K562 (cell line): ENCODE results near the gene RNF150. TPM values are rescaled to one million over a fixed set of nuclear protein-coding genes. Genes with fewer than 3 reads are reported as not detected.

Experiments used
- ATAC-seq: fragments of 200-7000 bp; cut with Tn5 transposase; 3 replicates; pipeline ENCODE4 v1.9.1; 2020; ENCODE audit warnings: moderate library complexity
- BruUV-seq: library from RNA; stranded (reverse); fragments of 400-500 nt; replicated peaks from 2 replicates; lab custom pipeline; 2021; lab: Mats Ljungman, UMichigan
- CTCF ChIA-PET: fragments of 300-600 bp; formaldehyde crosslinking; extraction: SDS; loops from one replicate; lab custom pipeline; 2021; ENCODE audit warnings: low intra/inter-chr PET ratio; lab: Yijun Ruan, JAX
- POLR2A ChIA-PET: fragments of 300-600, 350-650 bp; sonication (Branson Sonifier 250); formaldehyde crosslinking; extraction: SDS; loops from one replicate; lab custom pipeline; 2021; ENCODE audit warnings: antibody characterized with exemption, inconsistent platforms; lab: Yijun Ruan, JAX
- DNase-seq, 4 experiments: peaks; one replicate each; pipeline versions ENCODE4 v3.0.0 to v3.0.0-alpha.2; 2011 to 2018; ENCODE audit warnings: low spot score in 3 of 4, mixed read lengths in 3 of 4; ENCODE audit errors: extremely low read depth in 1 of 4
- FAIRE-seq: peaks from 2 replicates; lab custom pipeline; 2011; peaks lifted over from hg19 to GRCh38; lab: Jason Lieb, UNC
- H2AFZ ChIP-seq: 2 replicates; pipeline ENCODE4 v1.6.0; 2011; ENCODE audit warnings: low read depth, low read length, control low read depth, inconsistent platforms
- H3K27ac ChIP-seq: fragments of 200-600 bp; 3 replicates; pipeline ENCODE4 v1.8.0; 2011; ENCODE audit warnings: low read depth, mild to moderate bottlenecking, control low read depth, inconsistent platforms, low read length, moderate library complexity, mixed read lengths; ENCODE audit errors: extremely low read depth
- H3K27me3 ChIP-seq, 2 experiments: fragments of 300-600 bp in 1 of 2; 2 replicates in 1 of 2; 3 replicates in 1 of 2; pipeline versions ENCODE4 v1.6.0 to v1.8.0; 2011; ENCODE audit warnings: inconsistent platforms in 2 of 2, low read length in 2 of 2, mild to moderate bottlenecking in 1 of 2, mixed read lengths in 1 of 2, moderate library complexity in 1 of 2; ENCODE audit not compliant: control insufficient read depth in 2 of 2, insufficient read depth in 2 of 2
- H3K36me3 ChIP-seq: fragments of 300-600 bp; 3 replicates; pipeline ENCODE4 v1.8.0; 2011; ENCODE audit warnings: mild to moderate bottlenecking, low read length, inconsistent platforms; ENCODE audit not compliant: control insufficient read depth, insufficient read depth
- H3K4me1 ChIP-seq, 2 experiments: fragments of 200-600 bp in 1 of 2; replicated peaks in 1 of 2; 2 replicates in 1 of 2; 3 replicates in 1 of 2; pipeline versions ENCODE4 v1.5.1 to v1.8.0; 2011; ENCODE audit warnings: inconsistent platforms in 2 of 2, low read length in 2 of 2, mild to moderate bottlenecking in 1 of 2, mixed read lengths in 1 of 2, moderate library complexity in 1 of 2; ENCODE audit not compliant: control insufficient read depth in 2 of 2, insufficient read depth in 2 of 2
- H3K4me2 ChIP-seq: 2 replicates; pipeline ENCODE4 v1.6.1; 2011; ENCODE audit warnings: low read length, control low read depth, inconsistent platforms, mixed read lengths; ENCODE audit not compliant: insufficient read depth
- H3K4me3 ChIP-seq: fragments of 200-600 bp; sonication (generic), shearing (Covaris generic); 2 replicates; pipeline ENCODE4 v1.5.1; 2016; ENCODE audit warnings: control low read depth, inconsistent platforms
- H3K79me2 ChIP-seq: fragments of 200-600 bp; 3 replicates; pipeline ENCODE4 v1.8.0; 2011; ENCODE audit warnings: low read length, inconsistent platforms; ENCODE audit not compliant: control insufficient read depth, insufficient read depth
- H3K9ac ChIP-seq, 2 experiments: 2 replicates each; pipeline versions ENCODE4 v1.6.0 to v1.6.1; 2011; ENCODE audit warnings: low read depth in 2 of 2, low read length in 2 of 2, control low read depth in 1 of 2, inconsistent platforms in 1 of 2, mild to moderate bottlenecking in 1 of 2, mixed read lengths in 1 of 2; ENCODE audit not compliant: insufficient read depth in 1 of 2
- H3K9me1 ChIP-seq: one replicate; pipeline ENCODE4 v1.6.0; 2011; ENCODE audit warnings: inconsistent platforms, mild to moderate bottlenecking, low read length, moderate library complexity; ENCODE audit not compliant: control insufficient read depth, insufficient read depth
- H3K9me3 ChIP-seq: replicated peaks from 2 replicates; pipeline ENCODE4 v1.5.1; 2011; ENCODE audit warnings: low read depth, low read length, inconsistent platforms; ENCODE audit not compliant: control insufficient read depth, insufficient read depth
- H4K20me1 ChIP-seq: replicated peaks from 2 replicates; pipeline ENCODE4 v1.6.1; 2011; ENCODE audit warnings: low read length, inconsistent platforms, mixed read lengths; ENCODE audit not compliant: control insufficient read depth, insufficient read depth
- CBX5 ChIP-seq: IDR thresholded peaks from 2 replicates; pipeline ENCODE4 v1.6.1; 2014; ENCODE audit warnings: low read depth, borderline replicate concordance
- CHD4 ChIP-seq: fragments of 200-600 bp; sonication (generic); IDR thresholded peaks from 3 replicates; pipeline ENCODE4 v1.6.1; 2012; ENCODE audit warnings: low read depth, mild to moderate bottlenecking, mixed read lengths, low read length, inconsistent platforms; ENCODE audit not compliant: insufficient read depth, insufficient replicate concordance, poor library complexity, severe bottlenecking
- DDX20 ChIP-seq: fragments of 450-650 bp; IDR thresholded peaks from 2 replicates; pipeline ENCODE4 v1.6.1; 2016; ENCODE audit warnings: missing genetic modification characterization, low read depth, mild to moderate bottlenecking, missing compliant biosample characterization, moderate library complexity
- HMG20A ChIP-seq: fragments of 450-650 bp; formaldehyde crosslinking; conservative IDR thresholded peaks from 2 replicates; pipeline ENCODE4 v1.4.0; 2020; ENCODE audit warnings: mild to moderate bottlenecking, mixed read lengths
- HOXB6 ChIP-seq: fragments of 250-450 bp; sonication (Bioruptor Pico); IDR thresholded peaks from 2 replicates; pipeline ENCODE4 v1.5.1; 2022; ENCODE audit warnings: mild to moderate bottlenecking, borderline replicate concordance
- TRIM24 ChIP-seq, 2 experiments: fragments of 450-650 bp; IDR thresholded peaks; 2 replicates each; pipeline ENCODE4 v1.6.1; 2016
- ZC3H8 ChIP-seq: fragments of 450-650 bp; IDR thresholded peaks from 2 replicates; pipeline ENCODE4 v1.6.1; 2017
- WGBS: fragments of 100-300 bp; shearing (Covaris generic); methylation state at CpG from one replicate; pipeline ENCODE4 v1.1.6; 2016; ENCODE audit warnings: low coverage, mixed read lengths; ENCODE audit not compliant: insufficient coverage; ENCODE audit errors: missing lambda C conversion rate; 5-methylcytosine and 5-hydroxymethylcytosine counted together
- in situ Hi-C: fragments of 300-500 bp; cut with MboI; formaldehyde crosslinking; loops from 4 replicates; pipeline ENCODE4 v1.15.0; 2018; ENCODE audit warnings: inconsistent platforms, mixed read lengths
- intact Hi-C: fragments of 100-400 bp; cut with micrococcal nuclease; formaldehyde crosslinking; loops from 2 replicates; pipeline ENCODE4 v1.14.2; 2022
- polyA plus RNA-seq, 8 experiments: library from polyadenylated mRNA; depleted of rRNA in 4 of 8; stranded (reverse) in 5 of 8; unstranded in 3 of 8; fragments of >200 nt; fragmentation: Nextera tagmentation in 2 of 8; fragmentation: Illumina TruSeq in 1 of 8; extraction: Ambion mirVana in 2 of 8; extraction: Trizol in 1 of 8; gene quantifications; 2 replicates each; pipeline versions ENCODE4 v1.2.1 to v1.2.3, GENCODE V29; 2011 to 2014; ENCODE audit warnings: inconsistent platforms in 1 of 8, missing spikeins in 1 of 8
- total RNA-seq, 7 experiments: library from RNA; depleted of rRNA in 6 of 7; stranded (reverse); fragments of >200 nt in 6 of 7; fragmentation: Illumina TruSeq in 2 of 7; extraction: Trizol in 2 of 7; gene quantifications; 2 replicates each; pipeline versions ENCODE4 v1.2.1 to v1.2.3, GENCODE V29; 2011 to 2021; ENCODE audit warnings: low replicate concordance in 1 of 7
- TF ChIP-seq, protein P1 (sequence below): fragments of 450-650 bp; IDR thresholded peaks from 2 replicates; pipeline ENCODE4 v1.6.1; 2016; ENCODE audit warnings: mild to moderate bottlenecking
- TF ChIP-seq, protein P2 (sequence below): sonication (generic); formaldehyde crosslinking; IDR thresholded peaks from 2 replicates; pipeline ENCODE4 v1.8.1; 2023; ENCODE audit warnings: mild to moderate bottlenecking, missing genetic modification reagents, moderate library complexity

The RNF150 gene
- total and polyA plus RNA-seq, 9 of the 15 experiments (the other 6 are each of a cell fraction or from before 2014, with no cell fraction given): 0.09 TPM; not detected in 8

DNA sequence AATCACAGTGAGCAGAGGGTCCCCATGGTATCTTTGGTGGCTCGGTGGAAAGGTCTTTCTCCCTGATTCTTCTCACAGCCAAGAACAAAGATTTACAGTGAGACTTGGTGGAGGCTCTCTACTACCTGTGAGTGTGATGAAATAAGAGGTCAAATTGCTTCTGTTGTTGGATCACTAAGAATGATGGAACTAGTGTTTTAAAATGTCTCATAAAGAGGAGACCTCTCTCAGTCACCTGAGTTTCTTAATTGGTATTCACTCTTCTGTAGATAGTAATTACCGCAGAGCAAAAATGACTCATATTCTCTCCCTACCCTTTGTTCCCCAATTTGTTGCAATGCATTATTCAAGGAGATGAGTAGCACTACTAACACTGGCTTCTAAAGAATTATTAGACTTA, 276.2 kb downstream of the RNF150 start:
- H3K79me2 ChIP-seq: no peaks in the 10 kb centered on the region
- no peak overlapping the region for H2AFZ ChIP-seq
- BruUV-seq: no TSS peak
- H3K4me1 ChIP-seq: no peaks in the 10 kb centered on the region; a peak in 1 of 5 replicates
- ChIA-PET CTCF (no interaction called here), POLR2A (no interaction called here)
- no peak overlapping the region for H3K27ac ChIP-seq
- ATAC-seq (no peak), DNase-seq (no peak), FAIRE-seq (no peak)
- no peaks in the 10 kb centered on the region for H3K9me1 ChIP-seq
- peaks cover 0 to 3% of the 10 kb centered on the region in 2 experiments; a peak in 1 of 5 replicates for H3K27me3 ChIP-seq
- TF ChIP-seq CBX5 (no peak), DDX20 (tag) (no peak), HMG20A (CRISPR knock-in tag) (no peak)
- H3K4me2 ChIP-seq: no peak overlapping the region
- WGBS: 5% methylated on average over 2 of the region's 2 CpGs
- in situ Hi-C loops: loop anchor here (25.0 kb wide), 1 partner anchor 495 kb away; the partner anchor contains the start of gene SCOC
- H3K4me3 ChIP-seq: no peak overlapping the region
- intact Hi-C loops: no loop called here
- H4K20me1 ChIP-seq: no peaks in the 10 kb centered on the region; the same call in 1 of the 2 replicates
- H3K9ac ChIP-seq: no peak overlapping the region
- H3K36me3 ChIP-seq: no peaks in the 10 kb centered on the region
- no peaks in the 10 kb centered on the region for H3K9me3 ChIP-seq

DNA sequence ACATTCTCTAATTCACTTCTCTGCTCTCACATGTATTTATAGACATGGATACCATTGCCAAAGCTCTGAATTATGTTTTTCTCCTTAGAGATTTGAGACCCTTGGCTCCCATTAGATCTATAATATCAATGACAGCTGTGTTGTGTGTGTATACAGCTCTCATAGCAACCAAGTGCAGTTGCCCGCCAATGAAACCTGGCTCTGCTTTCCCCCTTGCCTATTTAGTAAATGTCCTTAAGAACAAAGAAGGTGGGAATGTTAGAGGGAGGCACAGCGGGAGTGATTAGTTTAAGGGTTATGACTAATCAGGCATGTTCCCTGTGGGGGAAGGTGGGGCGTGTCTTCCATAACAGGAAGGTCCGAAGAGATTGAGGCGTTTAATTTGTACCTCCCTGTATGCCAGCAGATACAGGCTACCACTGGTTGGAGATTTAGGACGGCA, 276.6 kb downstream of the RNF150 start:
- H3K27me3 ChIP-seq: peaks cover 0 to 3% of the 10 kb centered on the region in 2 experiments; a peak in 1 of 5 replicates
- H3K4me1 ChIP-seq: no peaks in the 10 kb centered on the region; a peak in 1 of 5 replicates
- H2AFZ ChIP-seq: no peak overlapping the region
- intact Hi-C loops (no loop called here), in situ Hi-C loops (loop anchor here (25.0 kb wide), 1 partner anchor 494 kb away; the partner anchor contains the start of gene SCOC)
- no peaks in the 10 kb centered on the region for H3K36me3 ChIP-seq
- FAIRE-seq (no peak), DNase-seq (no peak), ATAC-seq (no peak)
- no peaks in the 10 kb centered on the region for H3K9me1 ChIP-seq
- no peak overlapping the region for H3K27ac ChIP-seq
- 0% methylated on average over 6 of the region's 6 CpGs for WGBS
- no peaks in the 10 kb centered on the region for H3K9me3 ChIP-seq
- POLR2A ChIA-PET: interaction anchor here (0.6 kb wide), 1 partner anchor 15 kb away, joined by 3 read pairs; no protein-coding TSS in a partner anchor
- CTCF ChIA-PET: no interaction called here
- no peak overlapping the region for H3K4me2 ChIP-seq
- no peak overlapping the region for H3K9ac ChIP-seq
- TF ChIP-seq TRIM24 (IDR thresholded peaks at IDR 0.05): no peak
- no peak for TF ChIP-seq HOXB6 (CRISPR knock-in tag)
- no peak for TF ChIP-seq CHD4
- no peak for TF ChIP-seq ZC3H8
- TF ChIP-seq, protein P1, sequence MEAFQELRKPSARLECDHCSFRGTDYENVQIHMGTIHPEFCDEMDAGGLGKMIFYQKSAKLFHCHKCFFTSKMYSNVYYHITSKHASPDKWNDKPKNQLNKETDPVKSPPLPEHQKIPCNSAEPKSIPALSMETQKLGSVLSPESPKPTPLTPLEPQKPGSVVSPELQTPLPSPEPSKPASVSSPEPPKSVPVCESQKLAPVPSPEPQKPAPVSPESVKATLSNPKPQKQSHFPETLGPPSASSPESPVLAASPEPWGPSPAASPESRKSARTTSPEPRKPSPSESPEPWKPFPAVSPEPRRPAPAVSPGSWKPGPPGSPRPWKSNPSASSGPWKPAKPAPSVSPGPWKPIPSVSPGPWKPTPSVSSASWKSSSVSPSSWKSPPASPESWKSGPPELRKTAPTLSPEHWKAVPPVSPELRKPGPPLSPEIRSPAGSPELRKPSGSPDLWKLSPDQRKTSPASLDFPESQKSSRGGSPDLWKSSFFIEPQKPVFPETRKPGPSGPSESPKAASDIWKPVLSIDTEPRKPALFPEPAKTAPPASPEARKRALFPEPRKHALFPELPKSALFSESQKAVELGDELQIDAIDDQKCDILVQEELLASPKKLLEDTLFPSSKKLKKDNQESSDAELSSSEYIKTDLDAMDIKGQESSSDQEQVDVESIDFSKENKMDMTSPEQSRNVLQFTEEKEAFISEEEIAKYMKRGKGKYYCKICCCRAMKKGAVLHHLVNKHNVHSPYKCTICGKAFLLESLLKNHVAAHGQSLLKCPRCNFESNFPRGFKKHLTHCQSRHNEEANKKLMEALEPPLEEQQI: no peak
- TF ChIP-seq, protein P2, sequence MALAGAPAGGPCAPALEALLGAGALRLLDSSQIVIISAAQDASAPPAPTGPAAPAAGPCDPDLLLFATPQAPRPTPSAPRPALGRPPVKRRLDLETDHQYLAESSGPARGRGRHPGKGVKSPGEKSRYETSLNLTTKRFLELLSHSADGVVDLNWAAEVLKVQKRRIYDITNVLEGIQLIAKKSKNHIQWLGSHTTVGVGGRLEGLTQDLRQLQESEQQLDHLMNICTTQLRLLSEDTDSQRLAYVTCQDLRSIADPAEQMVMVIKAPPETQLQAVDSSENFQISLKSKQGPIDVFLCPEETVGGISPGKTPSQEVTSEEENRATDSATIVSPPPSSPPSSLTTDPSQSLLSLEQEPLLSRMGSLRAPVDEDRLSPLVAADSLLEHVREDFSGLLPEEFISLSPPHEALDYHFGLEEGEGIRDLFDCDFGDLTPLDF (CRISPR knock-in tag): no peak
- no peak overlapping the region for H3K4me3 ChIP-seq
- no peaks in the 10 kb centered on the region; the same call in 1 of the 2 replicates for H4K20me1 ChIP-seq
- BruUV-seq: no TSS peak
- H3K79me2 ChIP-seq: no peaks in the 10 kb centered on the region
